ENCODE measurements around the gene USP44. TPM values are rescaled to one million over a fixed set of nuclear protein-coding genes. Genes with fewer than 3 reads are reported as not detected.

Gene USP44
- total RNA-seq, 4 donors from 2014 or later = 3.3 to 6.2 (median 5.3) TPM

GRCh38 chr12:95481072-95481471, 70.2 kb downstream of the USP44 start:
- H3K27me3 ChIP-seq = no peaks in the 10 kb centered on the region

DNA sequence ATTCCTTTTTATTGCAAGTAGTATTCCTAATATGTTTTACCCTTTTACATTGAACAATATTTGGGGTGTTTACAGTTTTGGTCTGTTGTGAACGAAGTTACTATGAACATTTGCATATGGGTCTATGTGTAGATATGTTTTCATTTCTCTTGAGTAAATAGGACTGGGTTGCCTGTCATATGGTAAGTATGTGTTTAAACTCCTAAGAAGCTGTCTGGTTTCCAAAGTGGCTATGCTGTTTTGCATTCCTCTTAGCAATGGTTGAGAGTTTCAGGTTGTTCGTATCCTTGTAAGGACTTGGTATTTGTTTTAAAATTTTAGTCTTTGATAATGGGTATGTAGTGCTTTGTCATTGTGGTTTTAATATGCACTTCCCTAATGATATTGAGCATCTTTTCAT, 71.0 kb downstream of the USP44 start:
- Histone ChIP-seq H3K27ac (replicated peaks in 1 of 4) (peak overlapping the region in 3 of 4 donors; percentile 2 to 22 (median 6)), H3K4me1 (peaks cover 28 to 83% (median 74%) of the 10 kb centered on the region in 4 donors), H3K9me3 (no peaks in the 10 kb centered on the region), H3K36me3 (peaks cover 5 to 50% (median 29%) of the 10 kb centered on the region in 4 donors), H3K27me3 (no peaks in the 10 kb centered on the region), H3K4me3 (no peak overlapping the region)
- TF ChIP-seq POLR2A (IDR thresholded peaks at IDR 0.05; ENCODE audit: low read depth) (no peak), EP300 (IDR thresholded peaks at IDR 0.05) (no peak), POLR2AphosphoS5 (IDR thresholded peaks at IDR 0.05) (no peak)
- TF ChIP-seq, protein P1, sequence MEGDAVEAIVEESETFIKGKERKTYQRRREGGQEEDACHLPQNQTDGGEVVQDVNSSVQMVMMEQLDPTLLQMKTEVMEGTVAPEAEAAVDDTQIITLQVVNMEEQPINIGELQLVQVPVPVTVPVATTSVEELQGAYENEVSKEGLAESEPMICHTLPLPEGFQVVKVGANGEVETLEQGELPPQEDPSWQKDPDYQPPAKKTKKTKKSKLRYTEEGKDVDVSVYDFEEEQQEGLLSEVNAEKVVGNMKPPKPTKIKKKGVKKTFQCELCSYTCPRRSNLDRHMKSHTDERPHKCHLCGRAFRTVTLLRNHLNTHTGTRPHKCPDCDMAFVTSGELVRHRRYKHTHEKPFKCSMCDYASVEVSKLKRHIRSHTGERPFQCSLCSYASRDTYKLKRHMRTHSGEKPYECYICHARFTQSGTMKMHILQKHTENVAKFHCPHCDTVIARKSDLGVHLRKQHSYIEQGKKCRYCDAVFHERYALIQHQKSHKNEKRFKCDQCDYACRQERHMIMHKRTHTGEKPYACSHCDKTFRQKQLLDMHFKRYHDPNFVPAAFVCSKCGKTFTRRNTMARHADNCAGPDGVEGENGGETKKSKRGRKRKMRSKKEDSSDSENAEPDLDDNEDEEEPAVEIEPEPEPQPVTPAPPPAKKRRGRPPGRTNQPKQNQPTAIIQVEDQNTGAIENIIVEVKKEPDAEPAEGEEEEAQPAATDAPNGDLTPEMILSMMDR (IDR thresholded peaks at IDR 0.05) = no peak
- intact Hi-C loops (cut with DNase I) = no loop called here
- 65% methylated on average over 2 of the region's 2 CpGs for WGBS
- DNase-seq (ENCODE audit: extremely low spot score) = no peak

More at GRCh38 chr12:95481072-95481471, 70.2 kb downstream of the USP44 start:
- peak overlapping the region in 3 of 4 donors; percentile 2 to 22 (median 22) for H3K27ac ChIP-seq (replicated peaks in 1 of 4)
- no peak overlapping the region for H3K4me3 ChIP-seq
- WGBS = 66% methylated on average over 3 of the region's 3 CpGs
- TF ChIP-seq POLR2A (IDR thresholded peaks at IDR 0.05; ENCODE audit: low read depth) = no peak
- TF ChIP-seq, protein P1 (IDR thresholded peaks at IDR 0.05) = peak in 1 of 3 experiments; percentile 16
- no peak for DNase-seq (ENCODE audit: extremely low spot score)
- intact Hi-C loops (cut with DNase I) = no loop called here
- no peaks in the 10 kb centered on the region for H3K9me3 ChIP-seq
- peaks cover 19 to 75% (median 66%) of the 10 kb centered on the region in 4 donors for H3K4me1 ChIP-seq
- H3K36me3 ChIP-seq = peaks cover 5 to 55% (median 28%) of the 10 kb centered on the region in 4 donors

DNA sequence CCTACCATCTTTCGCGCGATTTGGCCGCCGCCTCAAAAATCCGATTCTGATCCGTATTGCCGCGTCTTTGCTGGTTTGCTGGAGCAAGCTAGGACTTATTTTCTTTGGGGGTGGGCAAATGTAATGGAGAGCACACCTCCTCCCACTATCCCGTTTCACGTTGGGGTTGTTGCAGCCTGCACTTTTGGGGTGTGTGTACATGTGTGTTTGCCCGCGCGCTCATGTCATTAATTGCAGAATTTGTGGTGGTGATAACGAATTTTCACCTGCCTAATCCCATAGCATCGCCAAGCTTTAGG, 76.7 kb downstream of the USP44 start:
- WGBS = 0% methylated on average over 16 of the region's 16 CpGs
- TF ChIP-seq POLR2A (IDR thresholded peaks at IDR 0.05; ENCODE audit: low read depth) (no peak), POLR2AphosphoS5 (IDR thresholded peaks at IDR 0.05) (no peak), EP300 (IDR thresholded peaks at IDR 0.05) (no peak)
- TF ChIP-seq, protein P1 (IDR thresholded peaks at IDR 0.05) = no peak
- intact Hi-C loops (cut with DNase I) = loop anchor here (5.0 kb wide), 1 partner anchor 87 kb away; no protein-coding TSS in a partner anchor

GRCh38 chr12:95473884-95474659, 77.2 kb downstream of the USP44 start, which contains the start of gene METAP2:
TSS of gene METAP2 (plus strand) at chr12:95474152. CDS start at chr12:95474180, 28 bp downstream.
- DNase-seq (ENCODE audit: extremely low spot score) = peak; percentile 98
- no peaks in the 10 kb centered on the region for H3K27me3 ChIP-seq
- H3K9me3 ChIP-seq = no peaks in the 10 kb centered on the region
- H3K4me3 ChIP-seq = peak within 1 kb of the TSS; percentile 66 to 92 (median 86)
- TF ChIP-seq, protein P1 (IDR thresholded peaks at IDR 0.05) = no peak
- TF ChIP-seq POLR2A (IDR thresholded peaks at IDR 0.05; ENCODE audit: low read depth) = peak; percentile 74
- peak; percentile 97 for TF ChIP-seq POLR2AphosphoS5 (IDR thresholded peaks at IDR 0.05)
- no peak for TF ChIP-seq EP300 (IDR thresholded peaks at IDR 0.05)
- peak within 1 kb of the TSS; percentile 85 to 96 (median 92) for H3K27ac ChIP-seq (replicated peaks in 1 of 4)
- peaks cover 5 to 32% (median 20%) of the 10 kb centered on the region in 4 donors for H3K36me3 ChIP-seq
- intact Hi-C loops (cut with DNase I) = loop anchor here (5.0 kb wide), 1 partner anchor 87 kb away; no protein-coding TSS in a partner anchor
- 2% methylated on average over 24 of the region's 49 CpGs for WGBS
- peaks cover 17 to 53% (median 47%) of the 10 kb centered on the region in 4 donors for H3K4me1 ChIP-seq

More for the DNA sequence above, 76.7 kb downstream of the USP44 start:
- Histone ChIP-seq H3K4me3 (peak overlapping the region; percentile 66 to 92 (median 86)), H3K27me3 (no peaks in the 10 kb centered on the region), H3K27ac (replicated peaks in 1 of 4) (peak overlapping the region; percentile 85 to 96 (median 92)), H3K36me3 (peaks cover 5 to 37% (median 22%) of the 10 kb centered on the region in 4 donors), H3K4me1 (peaks cover 17 to 58% (median 52%) of the 10 kb centered on the region in 4 donors), H3K9me3 (no peaks in the 10 kb centered on the region)
- no peak for DNase-seq (ENCODE audit: extremely low spot score)

Measured in esophagus muscularis mucosa (tissue), 4 donors.